AG09309 (cell line): ENCODE measurements around the gene ENTREP1.

Experiments used
- DNase-seq: peaks from one replicate; pipeline ENCODE4 v3.0.0-alpha.2; 2010; ENCODE audit warnings: low read depth
- H3K4me3 ChIP-seq: 2 replicates; pipeline ENCODE4 v1.5.1; 2011; ENCODE audit warnings: mild to moderate bottlenecking, low read depth, low read length, moderate library complexity; ENCODE audit not compliant: control insufficient read depth
- TF ChIP-seq, protein P1 (sequence below): IDR thresholded peaks from 2 replicates; pipeline ENCODE4 v1.5.1; 2011; ENCODE audit warnings: mild to moderate bottlenecking, low read depth, low read length, inconsistent platforms; ENCODE audit not compliant: insufficient read depth, control insufficient read depth; ENCODE audit errors: missing control alignments

The ENTREP1 gene

DNA sequence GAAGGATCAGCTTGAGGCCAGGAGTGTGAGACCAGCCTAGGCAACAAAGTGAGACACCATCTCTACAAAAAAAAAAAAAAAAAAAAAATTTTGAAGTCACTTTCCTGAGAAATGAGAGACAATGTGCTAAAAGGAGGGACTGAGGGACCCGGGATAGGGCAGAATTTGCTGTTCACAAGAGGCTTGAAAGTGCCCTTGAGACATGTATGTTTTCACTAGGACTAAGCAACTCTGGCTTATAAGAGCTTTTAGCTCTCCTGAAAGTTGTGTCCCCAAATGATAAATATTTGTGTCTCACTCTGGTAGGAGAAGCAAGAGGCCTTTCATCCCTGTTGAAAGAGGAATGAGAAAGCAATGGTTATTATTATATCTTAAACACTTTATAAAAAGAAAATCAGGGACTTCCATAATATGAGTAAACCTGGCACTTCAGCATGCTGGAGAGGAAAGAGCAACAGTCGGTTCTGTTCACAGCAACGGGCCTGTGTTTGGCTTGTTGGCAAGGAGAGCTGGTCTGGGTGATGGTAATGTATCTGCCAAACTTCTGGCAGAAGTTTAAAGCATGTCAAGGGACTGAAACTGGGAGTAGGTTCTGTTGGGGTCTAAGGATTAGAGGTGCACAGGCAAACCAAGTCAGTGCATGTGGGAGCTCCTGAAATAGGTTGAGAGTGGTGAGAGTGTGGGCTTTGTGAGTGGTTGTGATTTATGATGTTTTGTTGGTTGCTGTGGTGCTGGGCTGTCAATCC, 32.2 kb downstream of the ENTREP1 start:
- no peak for DNase-seq
- no peak overlapping the region for H3K4me3 ChIP-seq
- TF ChIP-seq, protein P1, sequence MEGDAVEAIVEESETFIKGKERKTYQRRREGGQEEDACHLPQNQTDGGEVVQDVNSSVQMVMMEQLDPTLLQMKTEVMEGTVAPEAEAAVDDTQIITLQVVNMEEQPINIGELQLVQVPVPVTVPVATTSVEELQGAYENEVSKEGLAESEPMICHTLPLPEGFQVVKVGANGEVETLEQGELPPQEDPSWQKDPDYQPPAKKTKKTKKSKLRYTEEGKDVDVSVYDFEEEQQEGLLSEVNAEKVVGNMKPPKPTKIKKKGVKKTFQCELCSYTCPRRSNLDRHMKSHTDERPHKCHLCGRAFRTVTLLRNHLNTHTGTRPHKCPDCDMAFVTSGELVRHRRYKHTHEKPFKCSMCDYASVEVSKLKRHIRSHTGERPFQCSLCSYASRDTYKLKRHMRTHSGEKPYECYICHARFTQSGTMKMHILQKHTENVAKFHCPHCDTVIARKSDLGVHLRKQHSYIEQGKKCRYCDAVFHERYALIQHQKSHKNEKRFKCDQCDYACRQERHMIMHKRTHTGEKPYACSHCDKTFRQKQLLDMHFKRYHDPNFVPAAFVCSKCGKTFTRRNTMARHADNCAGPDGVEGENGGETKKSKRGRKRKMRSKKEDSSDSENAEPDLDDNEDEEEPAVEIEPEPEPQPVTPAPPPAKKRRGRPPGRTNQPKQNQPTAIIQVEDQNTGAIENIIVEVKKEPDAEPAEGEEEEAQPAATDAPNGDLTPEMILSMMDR = no peak

DNA sequence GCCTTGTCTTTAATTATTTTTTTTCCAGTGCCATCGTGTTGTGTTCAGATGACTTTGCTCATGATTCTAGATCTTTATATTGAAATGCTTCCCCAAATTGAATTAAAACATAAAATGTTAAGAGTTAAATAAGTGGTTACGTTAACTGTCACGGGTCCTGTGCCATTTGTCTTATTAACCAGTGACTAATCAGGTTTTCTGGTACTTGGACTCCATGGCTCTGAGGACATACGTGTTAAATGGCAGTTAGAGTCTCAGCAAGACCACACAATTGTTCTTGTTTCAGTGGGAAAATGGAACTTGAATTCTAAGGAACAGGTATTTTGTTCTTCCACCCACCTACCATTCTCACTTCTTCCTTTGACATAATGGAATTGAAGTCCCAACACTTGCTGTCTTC, 32.8 kb downstream of the ENTREP1 start:
- TF ChIP-seq, protein P1 = no peak
- H3K4me3 ChIP-seq = no peak overlapping the region
- DNase-seq = no peak

DNA sequence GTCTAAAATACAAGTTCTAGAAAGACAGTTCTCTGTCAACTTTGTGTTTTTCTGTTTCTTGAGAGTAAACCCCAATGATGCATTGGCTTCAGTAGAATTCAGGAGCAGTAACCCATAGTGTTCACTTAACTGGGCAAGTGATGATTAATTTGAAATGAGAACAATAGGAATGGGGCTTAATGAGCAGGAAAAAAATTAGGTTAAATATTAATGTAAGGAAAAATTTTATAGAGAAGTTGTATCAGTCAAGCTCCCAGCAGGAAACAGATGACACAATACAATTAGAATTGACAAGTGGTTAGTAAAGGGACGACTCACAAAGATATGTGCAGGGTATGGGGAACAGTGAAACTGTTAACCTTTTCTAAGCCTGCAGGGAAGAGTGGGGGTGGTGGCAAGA, 38.2 kb downstream of the ENTREP1 start:
- no peak overlapping the region for H3K4me3 ChIP-seq
- DNase-seq = no peak
- TF ChIP-seq, protein P1 = no peak

DNA sequence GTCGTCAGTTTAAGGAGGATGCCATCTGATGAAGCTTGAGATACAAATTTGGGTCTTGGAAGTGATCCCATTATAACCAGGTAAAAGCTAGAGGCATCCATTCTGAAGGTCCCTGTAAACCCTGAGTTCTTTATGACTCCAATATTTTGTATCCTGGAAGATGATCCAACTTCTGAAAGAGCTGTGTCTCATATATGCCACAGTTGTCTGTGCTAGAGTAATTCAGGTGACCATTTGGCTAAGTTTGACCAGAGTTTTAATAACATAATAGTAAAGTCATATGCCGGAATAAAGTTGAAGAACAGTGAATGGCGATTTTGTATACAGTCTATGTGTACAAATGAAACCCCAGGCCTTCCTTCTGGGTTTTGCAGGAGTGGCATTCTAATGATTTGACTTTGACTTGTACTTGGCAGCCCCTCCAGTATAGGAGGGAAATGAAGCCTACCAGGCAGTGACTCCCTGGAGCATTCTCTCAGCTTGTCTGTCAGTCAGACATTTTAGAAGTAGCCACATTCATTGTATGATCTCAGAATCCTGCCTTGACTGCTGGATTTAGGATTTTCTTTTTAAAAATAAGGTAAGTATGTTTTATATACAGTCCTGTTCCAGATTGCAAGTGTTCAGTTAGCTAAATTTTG, 39.6 kb downstream of the ENTREP1 start:
- no peak overlapping the region for H3K4me3 ChIP-seq
- TF ChIP-seq, protein P1 = no peak
- no peak for DNase-seq

DNA sequence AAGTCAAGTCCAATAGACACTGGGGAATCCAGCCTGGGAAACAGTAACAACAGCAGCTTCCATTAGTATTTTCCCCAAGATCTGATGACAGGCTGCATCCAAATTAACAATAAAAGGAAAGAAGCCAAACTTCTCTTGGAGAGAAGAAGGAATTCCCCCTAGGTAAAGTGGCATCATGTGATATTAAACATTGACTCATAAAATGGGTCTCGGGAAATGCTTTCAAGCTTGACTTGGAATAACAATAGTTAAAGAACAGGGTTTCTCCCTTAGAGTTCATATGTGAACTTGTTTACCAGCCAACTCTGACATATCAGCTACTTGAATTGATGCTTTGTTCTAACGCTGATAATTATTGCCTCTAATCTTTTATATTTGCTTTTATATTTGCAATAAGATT, 45.4 kb downstream of the ENTREP1 start:
- H3K4me3 ChIP-seq = no peak overlapping the region
- TF ChIP-seq, protein P1 = no peak
- DNase-seq = no peak

DNA sequence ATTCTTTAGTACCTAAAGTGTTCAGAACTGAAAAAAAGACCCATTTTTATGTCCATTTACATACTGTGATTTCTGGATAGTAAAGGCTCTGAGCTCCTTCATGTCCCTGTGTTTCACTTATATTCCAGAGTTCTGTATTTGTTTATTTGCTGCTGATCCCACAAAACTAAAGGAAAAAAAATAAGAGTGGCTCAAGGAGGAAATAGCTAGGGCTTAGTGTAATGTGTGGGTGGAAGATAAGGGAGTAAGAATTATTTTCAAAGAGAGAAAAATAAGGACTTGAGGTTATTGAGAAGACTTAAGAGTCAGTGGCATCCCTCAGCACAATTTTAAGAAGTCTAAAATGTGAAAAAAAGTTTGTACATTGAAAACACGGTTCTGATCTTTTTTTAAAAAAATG, 46.0 kb downstream of the ENTREP1 start:
- DNase-seq = no peak
- H3K4me3 ChIP-seq = no peak overlapping the region

More for the DNA sequence above, 46.0 kb downstream of the ENTREP1 start:
- TF ChIP-seq, protein P1 = no peak
